Activated T-cell treated with anti-CD3 and anti-CD28 coated beads, Interleukin-2, amount 50 U/mL, for 72 hours (primary cell): ENCODE measurements around the gene MNAT1. TPM values are rescaled to one million over a fixed set of nuclear protein-coding genes. Genes with fewer than 3 reads are reported as not detected.

Source experiments
- ATAC-seq, 2 donors: fragments of 150-1000 bp; cut with Tn5 transposase; replicated peaks in 1 of 2; 2 replicates each; pipeline ENCODE4 v1.10.0; 2021; ENCODE audit warnings: moderate library complexity in 2 of 2, mild to moderate bottlenecking in 1 of 2
- DNase-seq, 2 donors: peaks; one replicate each; pipeline ENCODE4 v3.0.0; 2021 to 2022; ENCODE audit warnings: mixed read lengths in 1 of 2
- H3K27ac Mint-ChIP-seq: one replicate; pipeline ENCODE4 v1.8.0; 2022; ENCODE audit warnings: mild to moderate bottlenecking, moderate library complexity, mixed read lengths
- H3K27me3 Mint-ChIP-seq: one replicate; pipeline ENCODE4 v1.8.0; 2022; ENCODE audit warnings: low read depth, mixed read lengths
- H3K36me3 Mint-ChIP-seq, 2 donors: one replicate each; pipeline ENCODE4 v1.8.0; 2022; ENCODE audit warnings: mixed read lengths in 2 of 2, mild to moderate bottlenecking in 1 of 2; ENCODE audit not compliant: insufficient read depth in 2 of 2
- H3K4me1 Mint-ChIP-seq: one replicate; pipeline ENCODE4 v1.8.0; 2022; ENCODE audit warnings: low read depth, mixed read lengths
- H3K4me3 Mint-ChIP-seq, 2 donors: one replicate each; pipeline ENCODE4 v1.8.0; 2022; ENCODE audit warnings: mild to moderate bottlenecking in 2 of 2, mixed read lengths in 2 of 2, moderate library complexity in 2 of 2
- H3K9me3 Mint-ChIP-seq, 2 donors: one replicate each; pipeline ENCODE4 v1.8.0; 2022; ENCODE audit warnings: mixed read lengths in 2 of 2
- total RNA-seq, 2 donors: library from RNA; stranded (reverse); gene quantifications; one replicate each; pipeline ENCODE4 v1.2.3, GENCODE V29; 2022

The MNAT1 gene
- total RNA-seq, 2 donors from 2014 or later = 45.4 to 51.3 TPM

DNA sequence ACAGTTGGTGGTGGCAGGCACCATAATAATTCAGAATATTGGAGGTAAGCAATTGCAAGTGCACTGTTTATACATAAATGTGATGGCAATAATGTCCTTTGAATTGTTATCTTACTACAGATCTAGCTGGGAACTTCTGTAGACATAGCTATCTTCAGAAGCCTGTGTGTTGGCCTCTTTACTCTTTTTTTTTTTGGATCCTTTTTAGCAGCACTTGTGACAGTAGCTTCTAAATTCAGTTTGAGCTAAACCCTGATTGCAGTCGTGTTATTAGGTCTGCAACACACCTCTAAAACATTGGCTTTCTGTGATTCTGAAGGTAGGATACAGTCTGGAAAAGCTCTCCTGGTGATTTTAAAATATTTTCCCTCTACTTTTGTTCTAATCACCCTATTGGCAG, 285.0 kb downstream of the MNAT1 start:
- Mint-ChIP-seq H3K27me3 (no peaks in the 10 kb centered on the region), H3K4me3 (no peak overlapping the region), H3K4me1 (no peaks in the 10 kb centered on the region), H3K27ac (no peak overlapping the region), H3K9me3 (no peaks in the 10 kb centered on the region), H3K36me3 (no peaks in the 10 kb centered on the region)
- ATAC-seq (no peak), DNase-seq (no peak)

Other genes with a start within 250 kb of the MNAT1 start
- not detected for gene C14orf39, start 248.7 kb upstream of the MNAT1 start, total RNA-seq
- not detected for gene SIX6, start 225.6 kb upstream of the MNAT1 start, total RNA-seq
- gene SIX1, start 85.3 kb upstream of the MNAT1 start, total RNA-seq = not detected
- under 1 TPM; 0.17 to 0.19 TPM for gene SIX4, start 10.4 kb upstream of the MNAT1 start, total RNA-seq
- gene TRMT5, start 246.3 kb downstream of the MNAT1 start, total RNA-seq = 10 to 100 TPM in 1 of 2 donors, 1 to 10 TPM in 1; 9.5 to 10.6 TPM
- 1 to 10 TPM; 5.9 to 8.0 TPM for gene SLC38A6, start 246.5 kb downstream of the MNAT1 start, total RNA-seq